HG02852 (cell line): Measurements from ENCODE around the gene RGMA.
"Not testable (repeated sequence)": the region's sequence is repeated elsewhere in the genome, so short reads cannot be mapped to it uniquely, and the experiment has no call there.

Experiments used
- ATAC-seq: cut with Tn5 transposase; IDR thresholded peaks from one replicate; pipeline ENCODE4 v1.9.1; 2021; ENCODE audit warnings: mild to moderate bottlenecking, moderate library complexity; ENCODE audit not compliant: unreplicated experiment

Gene RGMA

DNA sequence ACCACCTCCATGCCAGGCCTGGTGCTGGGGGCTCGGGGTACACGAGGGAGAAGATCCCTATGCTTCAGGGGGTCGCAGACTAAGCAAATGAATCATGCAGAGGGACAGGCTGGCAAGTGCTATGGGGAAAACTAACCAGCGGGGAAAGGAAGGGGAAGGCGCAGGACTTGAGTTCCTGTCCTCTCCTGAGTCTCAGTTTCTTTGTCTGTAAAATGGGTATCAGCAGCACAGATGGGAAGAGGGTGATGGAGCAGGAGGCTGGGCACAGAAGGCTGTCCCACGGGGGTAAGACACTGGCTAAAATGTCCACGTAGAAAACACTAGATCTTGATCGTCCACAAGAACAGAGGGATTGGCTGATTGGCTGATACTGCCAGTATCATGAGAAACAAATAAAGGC lies 39.8 kb downstream of the RGMA start:
- no peak for ATAC-seq

GRCh38 chr15:93048759-93049161 lies 40.3 kb downstream of the RGMA start:
- ATAC-seq: no peak

DNA sequence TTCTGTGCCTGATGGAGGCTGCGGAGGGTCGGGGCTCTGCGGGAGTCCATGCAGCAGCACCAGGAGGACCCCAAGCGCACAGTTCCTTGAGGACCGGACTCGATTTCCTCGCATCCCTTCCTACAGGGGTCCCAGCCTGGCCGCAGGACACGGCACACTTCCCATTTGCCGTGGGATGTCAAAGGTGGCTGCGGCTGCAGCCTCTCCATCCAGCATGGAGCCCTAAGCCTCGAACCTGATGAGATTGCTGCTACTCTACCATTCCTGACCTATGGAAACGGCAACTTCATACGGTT lies 40.6 kb downstream of the RGMA start:
- ATAC-seq: no peak

- ATAC-seq: no peak
These were observed 41.2 kb downstream of the RGMA start for GRCh38 chr15:93047621-93048425.

GRCh38 chr15:93046721-93047120 lies 42.3 kb downstream of the RGMA start:
- no peak for ATAC-seq

- ATAC-seq: no peak
These were observed 42.9 kb downstream of the RGMA start for GRCh38 chr15:93046120-93046519.

GRCh38 chr15:93045191-93045785 lies 43.7 kb downstream of the RGMA start:
- no peak for ATAC-seq

- no peak for ATAC-seq
These were observed 44.5 kb downstream of the RGMA start for GRCh38 chr15:93044301-93045190.

GRCh38 chr15:93043621-93044300 lies 45.2 kb downstream of the RGMA start:
- no peak for ATAC-seq

DNA sequence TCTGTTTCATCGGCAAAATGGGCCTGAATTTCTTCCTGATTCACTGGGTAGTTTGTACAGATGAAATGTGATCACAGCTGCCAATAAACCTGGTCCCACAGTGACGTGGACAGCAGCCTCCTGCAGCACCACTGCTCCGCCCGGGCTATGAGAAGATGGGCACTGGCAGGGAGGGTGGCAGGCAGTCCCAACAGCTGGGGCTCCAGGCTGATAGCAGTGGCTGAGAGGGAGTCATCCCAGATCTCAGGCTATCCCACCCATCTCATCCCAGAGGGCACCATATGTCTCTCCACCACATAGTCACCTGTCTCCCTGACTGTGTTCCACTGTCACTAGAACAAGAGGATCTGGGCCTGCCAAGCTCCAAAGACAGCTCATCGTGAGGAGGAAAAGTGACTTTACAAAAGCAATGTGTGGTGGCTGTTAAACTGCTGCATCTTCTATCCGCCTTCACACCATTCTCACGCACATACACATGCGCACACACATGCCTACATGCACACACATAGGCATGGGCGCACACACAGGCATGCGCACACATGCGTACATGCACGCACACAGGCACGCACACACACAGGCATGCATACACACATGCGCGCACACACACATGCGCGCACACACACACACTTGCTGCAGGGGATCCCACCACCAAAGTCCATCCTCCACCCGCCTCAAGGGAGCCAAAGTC lies 46.2 kb downstream of the RGMA start:
- ATAC-seq: no peak

DNA sequence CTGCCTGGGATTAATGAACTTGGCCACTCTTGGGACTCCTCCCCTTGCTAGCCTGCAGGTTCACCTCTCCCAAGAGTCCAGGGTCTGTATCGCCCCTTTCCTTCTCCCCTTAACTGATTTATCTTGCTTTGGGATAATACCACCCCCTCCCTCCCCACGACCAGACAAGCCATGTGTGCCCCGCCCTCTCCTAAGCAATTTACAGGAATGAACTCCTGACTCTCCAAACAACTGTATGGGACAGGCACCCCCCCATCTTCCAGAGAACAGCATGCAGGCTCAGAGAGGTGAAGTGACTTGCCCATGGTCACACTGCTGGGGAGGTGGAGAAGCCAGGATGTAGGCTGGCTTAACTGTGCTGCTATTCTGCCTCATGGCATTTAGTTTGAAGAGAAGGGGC lies 46.8 kb downstream of the RGMA start:
- no peak for ATAC-seq

- ATAC-seq: no peak
These were observed 47.9 kb downstream of the RGMA start for GRCh38 chr15:93041159-93041547.

- ATAC-seq: no peak
These were observed 48.5 kb downstream of the RGMA start for GRCh38 chr15:93040288-93041158.

DNA sequence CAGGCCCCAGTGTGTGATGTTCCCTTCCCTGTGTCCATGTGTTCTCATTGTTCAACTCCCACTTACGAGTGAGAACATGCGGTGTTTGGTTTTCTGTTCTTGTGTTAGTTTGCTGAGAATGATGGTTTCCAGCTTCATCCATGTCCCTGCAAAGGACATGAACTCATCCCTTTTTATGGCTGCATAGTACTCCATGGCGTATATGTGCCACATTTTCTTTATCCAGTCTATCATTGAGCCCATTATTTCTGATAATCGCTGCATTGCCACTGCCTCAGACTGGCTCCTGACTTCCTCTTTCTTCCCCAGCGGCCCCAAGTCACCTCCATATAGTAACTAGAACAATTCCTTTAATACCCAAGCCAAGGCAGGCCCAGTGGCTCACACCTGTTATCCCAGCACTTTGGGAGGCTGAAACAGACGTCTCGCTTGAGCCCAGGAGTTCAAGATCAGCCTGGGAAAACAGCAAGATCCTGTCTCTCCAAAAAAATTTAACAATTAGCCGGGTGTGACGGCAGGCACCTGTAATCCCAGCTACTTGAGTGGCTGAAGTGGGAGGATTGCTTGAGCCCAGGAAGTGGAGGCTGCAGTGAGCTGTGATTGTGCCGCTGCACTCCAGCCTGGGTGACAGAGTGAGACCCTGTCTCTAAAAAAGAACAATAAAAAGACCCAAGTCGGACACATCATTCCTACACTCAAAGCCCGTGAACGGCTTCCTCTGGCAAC lies 49.3 kb downstream of the RGMA start:
- not testable (repeated sequence) for ATAC-seq

GRCh38 chr15:93037820-93038705 lies 50.9 kb downstream of the RGMA start:
- no peak for ATAC-seq

DNA sequence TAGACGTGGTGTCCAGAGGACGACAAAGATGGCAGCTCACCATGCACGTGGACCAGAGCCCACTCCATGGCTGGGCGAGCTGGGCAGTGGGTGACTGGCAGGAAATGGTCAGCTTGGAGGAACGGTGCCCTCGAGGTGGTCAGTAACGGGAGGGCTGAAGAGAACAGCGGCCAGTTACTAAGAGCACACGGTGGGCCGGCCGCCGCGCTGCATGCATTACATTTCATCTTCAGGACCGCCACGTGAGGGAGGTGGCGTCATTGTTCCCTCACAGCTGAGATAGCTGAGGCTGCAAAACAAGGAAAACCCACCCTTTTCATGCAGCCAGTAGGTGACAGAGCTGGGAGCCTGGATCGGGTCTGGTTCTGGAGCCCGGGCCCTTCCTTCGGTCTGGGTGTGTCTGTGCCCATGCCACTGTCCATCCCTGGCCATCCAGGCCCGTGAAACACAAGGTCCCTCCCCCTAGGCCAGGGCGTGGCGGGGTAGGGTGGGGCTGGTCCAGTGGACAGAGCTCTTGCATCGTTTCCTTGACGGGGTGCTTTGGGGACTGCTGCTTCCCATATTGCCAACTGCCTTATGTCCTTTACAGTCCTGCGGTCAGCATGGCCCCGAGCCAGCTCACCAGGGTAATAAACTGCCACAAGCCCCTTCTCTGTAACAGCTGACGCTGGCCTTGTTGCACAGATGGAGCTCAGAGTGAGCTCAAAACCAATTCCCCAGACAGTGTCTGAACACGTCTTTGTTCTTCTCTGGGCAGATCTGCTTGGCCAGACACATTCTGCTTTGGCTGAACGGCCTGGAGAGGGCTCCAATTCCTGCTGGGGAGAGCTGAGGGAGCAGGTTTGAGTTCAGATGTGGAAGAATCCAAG lies 51.8 kb downstream of the RGMA start:
- no peak for ATAC-seq
